Cardiac muscle cell (in vitro differentiated cells and primary cell): Measurements from ENCODE around the gene MGLL. TPM values are rescaled to one million over a fixed set of nuclear protein-coding genes. Genes with fewer than 3 reads are reported as not detected.

Source experiments
- DNase-seq, 2 donors: peaks; one replicate each; pipeline versions ENCODE4 v3.0.0 to v3.0.0-alpha.2; 2010 to 2017; ENCODE audit warnings: low read depth in 1 of 2, low spot score in 1 of 2
- H3K27ac ChIP-seq: fragments of 200-600 bp; sonication (generic); 2 replicates; pipeline ENCODE4 v1.5.1; 2016
- H3K27me3 ChIP-seq: fragments of 200-600 bp; sonication (generic); 2 replicates; pipeline ENCODE4 v1.6.0; 2016; ENCODE audit warnings: control low read depth
- H3K36me3 ChIP-seq: fragments of 200-600 bp; sonication (generic); 2 replicates; pipeline ENCODE4 v1.5.1; 2016; ENCODE audit warnings: control low read depth
- H3K4me1 ChIP-seq: fragments of 200-600 bp; sonication (generic); 2 replicates; pipeline ENCODE4 v1.8.1; 2017; ENCODE audit warnings: low read depth, mild to moderate bottlenecking, mixed run types
- H3K4me3 ChIP-seq: fragments of 200-600 bp; sonication (generic); 2 replicates; pipeline ENCODE4 v1.5.1; 2016; ENCODE audit warnings: mild to moderate bottlenecking
- H3K9me3 ChIP-seq: fragments of 200-600 bp; sonication (generic); 2 replicates; pipeline ENCODE4 v1.5.1; 2017; ENCODE audit warnings: low read depth, mild to moderate bottlenecking, control low read depth
- CTCF ChIP-seq: IDR thresholded peaks from 2 replicates; pipeline ENCODE4 v1.5.1; 2012; ENCODE audit warnings: low read depth, mild to moderate bottlenecking, low read length
- polyA plus RNA-seq: library from polyadenylated mRNA; unstranded; fragments of >200 nt; fragmentation: Nextera tagmentation; extraction: Ambion mirVana; gene quantifications from 2 replicates; pipeline ENCODE4 v1.2.1, GENCODE V29; 2016
- total RNA-seq: library from RNA; depleted of rRNA; stranded (reverse); fragments of >200 nt; gene quantifications from 2 replicates; pipeline ENCODE4 v1.2.3, GENCODE V29; 2016

The MGLL gene
- total and polyA plus RNA-seq, 2 experiments from 2014 or later: 1.0 TPM

GRCh38 chr3:127847236-127847720 is 25.0 kb upstream of the MGLL start:
- H3K9me3 ChIP-seq: no peaks in the 10 kb centered on the region
- no peak overlapping the region for H3K27ac ChIP-seq
- H3K27me3 ChIP-seq: peaks cover 4% of the 10 kb centered on the region
- no peaks in the 10 kb centered on the region for H3K4me1 ChIP-seq
- no peak for TF ChIP-seq CTCF
- DNase-seq: no peak
- no peaks in the 10 kb centered on the region for H3K36me3 ChIP-seq
- no peak overlapping the region for H3K4me3 ChIP-seq

GRCh38 chr3:127846576-127846975 is 24.3 kb upstream of the MGLL start:
- Histone ChIP-seq H3K36me3 (no peaks in the 10 kb centered on the region), H3K9me3 (no peaks in the 10 kb centered on the region), H3K27ac (no peak overlapping the region), H3K4me1 (no peaks in the 10 kb centered on the region), H3K27me3 (peaks cover 4% of the 10 kb centered on the region), H3K4me3 (no peak overlapping the region)
- TF ChIP-seq CTCF: no peak
- no peak for DNase-seq

GRCh38 chr3:127844326-127844942 is 22.1 kb upstream of the MGLL start:
- no peaks in the 10 kb centered on the region for H3K36me3 ChIP-seq
- H3K27ac ChIP-seq: no peak overlapping the region
- H3K27me3 ChIP-seq: peaks cover 4% of the 10 kb centered on the region
- no peak overlapping the region for H3K4me3 ChIP-seq
- H3K9me3 ChIP-seq: no peaks in the 10 kb centered on the region
- DNase-seq: no peak
- no peak for TF ChIP-seq CTCF
- no peaks in the 10 kb centered on the region for H3K4me1 ChIP-seq

- no peak overlapping the region for H3K27ac ChIP-seq
- no peaks in the 10 kb centered on the region for H3K9me3 ChIP-seq
- H3K4me3 ChIP-seq: no peak overlapping the region
- DNase-seq: no peak
- H3K36me3 ChIP-seq: no peaks in the 10 kb centered on the region
- TF ChIP-seq CTCF: no peak
- peaks cover 4% of the 10 kb centered on the region for H3K4me1 ChIP-seq
- H3K27me3 ChIP-seq: peaks cover 4% of the 10 kb centered on the region
Measured at GRCh38 chr3:127840671-127841070, 18.4 kb upstream of the MGLL start.

- H3K4me1 ChIP-seq: peaks cover 4% of the 10 kb centered on the region
- H3K27ac ChIP-seq: no peak overlapping the region
- H3K4me3 ChIP-seq: no peak overlapping the region
- H3K27me3 ChIP-seq: no peaks in the 10 kb centered on the region
- H3K36me3 ChIP-seq: no peaks in the 10 kb centered on the region
- no peak for TF ChIP-seq CTCF
- no peak for DNase-seq
- no peaks in the 10 kb centered on the region for H3K9me3 ChIP-seq
Measured at GRCh38 chr3:127839099-127839498, 16.8 kb upstream of the MGLL start.
